T-cell (primary cell): Measurements from ENCODE around the gene SMIM43. TPM values are rescaled to one million over a fixed set of nuclear protein-coding genes. Genes with fewer than 3 reads are reported as not detected.

Source experiments
- ATAC-seq, 4 experiments: fragments of 200-7000 bp in 3 of 4; fragments of 150-1000 bp in 1 of 4; cut with Tn5 transposase; replicated peaks in 1 of 4; 1 replicate in 3 of 4; 2 replicates in 1 of 4; pipeline ENCODE4 v1.10.0; 2021; ENCODE audit warnings: moderate library complexity in 3 of 4, mild to moderate bottlenecking in 2 of 4, moderate number of reproducible peaks in 1 of 4
- CTCF ChIA-PET, 2 donors: fragments of 300-600 bp; sonication (Branson Sonifier 250); formaldehyde crosslinking; loops; one replicate each; lab custom pipeline; 2022; ENCODE audit warnings: antibody characterized with exemption in 2 of 2; lab: Charles Lee
- POLR2A ChIA-PET, 2 donors: fragments of 300-600 bp; sonication (Branson Sonifier 250); formaldehyde crosslinking; loops; one replicate each; lab custom pipeline; 2022; ENCODE audit warnings: antibody characterized with exemption in 2 of 2; lab: Charles Lee
- DNase-seq, 35 experiments: peaks; one replicate each; pipeline versions ENCODE4 v3.0.0 to v3.0.0-alpha.2; 2013 to 2023
- H3K27ac ChIP-seq: one replicate; pipeline ENCODE4 v1.5.1; 2013; ENCODE audit warnings: low read length
- H3K27me3 ChIP-seq, 2 experiments: replicated peaks in 1 of 2; 1 replicate in 1 of 2; 2 replicates in 1 of 2; pipeline versions ENCODE4 v1.6.1 to v1.7.0; 2013; ENCODE audit warnings: low read length in 1 of 2, mixed read lengths in 1 of 2; ENCODE audit not compliant: control insufficient read depth in 2 of 2, insufficient read depth in 2 of 2; ENCODE audit errors: extremely low read depth in 1 of 2
- H3K36me3 ChIP-seq, 2 donors: 1 replicate in 1 of 2; 2 replicates in 1 of 2; pipeline versions ENCODE4 v1.6.1 to v1.7.0; 2013; ENCODE audit warnings: low read length in 1 of 2; ENCODE audit not compliant: control insufficient read depth in 2 of 2, insufficient read depth in 1 of 2; ENCODE audit errors: extremely low read depth in 1 of 2
- H3K4me1 ChIP-seq, 2 experiments: 1 replicate in 1 of 2; 2 replicates in 1 of 2; pipeline versions ENCODE4 v1.6.1 to v1.7.0; 2013; ENCODE audit warnings: low read length in 2 of 2, mixed read lengths in 1 of 2; ENCODE audit not compliant: insufficient read depth in 2 of 2, control insufficient read depth in 1 of 2; ENCODE audit errors: extremely low read depth in 1 of 2
- H3K4me3 ChIP-seq, 2 donors: 1 replicate in 1 of 2; 2 replicates in 1 of 2; pipeline versions ENCODE4 v1.5.1 to v1.7.0; 2013; ENCODE audit warnings: mild to moderate bottlenecking in 2 of 2, low read length in 1 of 2, moderate library complexity in 1 of 2; ENCODE audit not compliant: control insufficient read depth in 1 of 2; ENCODE audit errors: extremely low read depth in 1 of 2
- H3K9me3 ChIP-seq: 2 replicates; pipeline ENCODE4 v1.7.0; 2013
- H3K27ac Mint-ChIP-seq, 2 donors: one replicate each; pipeline ENCODE4 v1.8.0; 2020 to 2021; ENCODE audit warnings: mild to moderate bottlenecking in 2 of 2, mixed read lengths in 2 of 2
- H3K27me3 Mint-ChIP-seq, 2 donors: one replicate each; pipeline ENCODE4 v1.8.0; 2021 to 2022; ENCODE audit warnings: mixed read lengths in 2 of 2
- H3K36me3 Mint-ChIP-seq: one replicate; pipeline ENCODE4 v1.8.0; 2021; ENCODE audit warnings: mixed read lengths
- H3K4me1 Mint-ChIP-seq, 3 donors: one replicate each; pipeline ENCODE4 v1.8.0; 2020 to 2022; ENCODE audit warnings: mixed read lengths in 3 of 3, mild to moderate bottlenecking in 1 of 3
- H3K4me3 Mint-ChIP-seq, 3 donors: one replicate each; pipeline ENCODE4 v1.8.0; 2020 to 2022; ENCODE audit warnings: mild to moderate bottlenecking in 3 of 3, mixed read lengths in 3 of 3, moderate library complexity in 3 of 3
- H3K9me3 Mint-ChIP-seq, 3 donors: one replicate each; pipeline ENCODE4 v1.8.0; 2020 to 2022; ENCODE audit warnings: mixed read lengths in 3 of 3
- WGBS: methylation state at CpG from one replicate; pipeline ENCODE4 v1.1.5; 2013; ENCODE audit warnings: missing lambda C conversion rate; ENCODE audit not compliant: insufficient coverage; 5-methylcytosine and 5-hydroxymethylcytosine counted together
- total RNA-seq, 35 experiments: library from RNA in 6 of 35; stranded (reverse) in 6 of 35; fragments of 120-200 nt in 1 of 35; gene quantifications; one replicate each; pipeline versions ENCODE4 v1.2.1 to v1.2.4 and lab custom pipeline; 2013 to 2026

SMIM43 gene
- total RNA-seq, 5 donors from 2014 or later (not counting 1 experiment from before 2014, with no cell fraction given) = 0.43 TPM; not detected in 4

DNA sequence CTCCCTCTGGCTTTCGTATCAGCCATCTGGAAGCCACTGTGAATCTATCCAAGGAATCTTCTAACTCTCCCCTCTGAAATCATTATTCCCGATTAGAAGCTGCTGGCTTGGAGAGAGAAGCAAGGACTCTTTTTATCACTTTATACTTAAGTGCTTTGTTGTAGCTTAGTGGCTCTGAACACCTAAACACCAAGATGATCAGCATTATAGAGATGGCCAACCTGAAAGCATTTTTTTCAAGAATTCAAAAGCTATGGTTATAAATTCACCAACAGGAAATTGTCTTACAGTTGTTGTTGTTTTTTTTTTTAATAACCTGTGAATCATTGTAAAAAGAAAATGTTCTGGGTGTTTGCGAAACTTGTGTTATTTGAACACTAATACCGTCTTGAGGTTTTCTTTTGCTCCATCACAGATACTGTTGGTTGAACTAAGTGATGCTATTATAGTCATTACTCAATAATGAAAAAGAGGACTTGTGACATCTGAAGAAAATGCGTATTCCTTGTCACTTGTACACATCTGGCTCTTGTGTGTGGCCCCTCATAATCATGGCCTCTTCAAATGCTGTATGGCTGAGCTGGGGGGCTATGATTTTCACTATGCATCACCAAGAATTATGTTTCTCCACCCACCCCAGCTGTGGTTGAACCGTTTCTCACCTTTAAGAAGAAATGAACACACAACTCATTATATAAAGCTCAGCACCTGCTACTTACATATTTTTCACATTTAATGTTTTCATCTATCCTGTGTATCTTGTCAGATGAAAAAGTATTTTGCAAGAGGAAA lies 11.8 kb upstream of the SMIM43 start:
- ChIA-PET CTCF (interaction anchor here (0.6 to 1.2 kb wide), 2 partner anchors 9 to 660 kb away, joined by 3 read pairs; no protein-coding TSS in a partner anchor), POLR2A (interaction anchor here in 1 of 2 donors (0.6 kb wide), 1 partner anchor 681 kb away, joined by 3 read pairs; no protein-coding TSS in a partner anchor)
- H3K27me3 ChIP-seq = peaks cover 0 to 6% of the 10 kb centered on the region in 2 experiments
- DNase-seq = no peak
- no peaks in the 10 kb centered on the region for H3K4me1 Mint-ChIP-seq
- no peak overlapping the region for H3K4me3 Mint-ChIP-seq
- no peaks in the 10 kb centered on the region for H3K4me1 ChIP-seq
- no peaks in the 10 kb centered on the region for H3K36me3 Mint-ChIP-seq
- WGBS = 100% methylated on average over 1 of the region's 6 CpGs
- no peak for ATAC-seq
- H3K36me3 ChIP-seq = no peaks in the 10 kb centered on the region
- no peaks in the 10 kb centered on the region for H3K9me3 ChIP-seq
- no peaks in the 10 kb centered on the region for H3K9me3 Mint-ChIP-seq
- peaks cover 18 to 20% of the 10 kb centered on the region in 2 donors for H3K27me3 Mint-ChIP-seq
- H3K27ac Mint-ChIP-seq = no peak overlapping the region
- no peak overlapping the region for H3K27ac ChIP-seq
- H3K4me3 ChIP-seq = no peak overlapping the region

DNA sequence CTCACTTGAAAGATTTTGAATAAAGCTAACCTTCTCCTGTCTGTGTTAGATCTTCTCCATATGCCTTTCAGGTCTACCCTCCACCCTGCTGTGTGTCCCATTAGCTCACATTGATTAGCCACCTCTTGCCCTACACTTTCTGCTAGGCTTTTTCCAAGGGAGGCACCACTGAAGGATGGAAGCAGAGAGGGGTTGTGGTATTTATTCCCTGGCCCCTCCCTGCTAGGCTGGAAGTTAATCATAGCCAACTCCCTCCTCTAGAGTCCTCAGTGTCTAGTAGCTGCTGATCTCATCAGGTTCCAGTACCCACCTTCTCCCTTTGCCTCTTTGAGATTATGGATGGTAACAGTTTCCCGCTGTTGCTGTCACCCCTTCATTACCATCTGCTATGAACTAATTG lies 8.9 kb upstream of the SMIM43 start:
- no peak overlapping the region for H3K4me3 Mint-ChIP-seq
- Histone ChIP-seq H3K4me1 (no peaks in the 10 kb centered on the region), H3K27ac (no peak overlapping the region), H3K4me3 (no peak overlapping the region), H3K27me3 (peaks cover 4 to 5% of the 10 kb centered on the region in 2 experiments), H3K9me3 (no peaks in the 10 kb centered on the region), H3K36me3 (no peaks in the 10 kb centered on the region)
- WGBS = no CpG with 5 or more reads among the region's 1 CpG
- no peaks in the 10 kb centered on the region for H3K9me3 Mint-ChIP-seq
- DNase-seq (no peak), ATAC-seq (no peak)
- no peaks in the 10 kb centered on the region for H3K4me1 Mint-ChIP-seq
- H3K36me3 Mint-ChIP-seq = no peaks in the 10 kb centered on the region
- POLR2A ChIA-PET = no interaction called here
- no peak overlapping the region for H3K27ac Mint-ChIP-seq
- H3K27me3 Mint-ChIP-seq = peaks cover 6 to 16% of the 10 kb centered on the region in 2 donors
- CTCF ChIA-PET = no interaction called here

DNA sequence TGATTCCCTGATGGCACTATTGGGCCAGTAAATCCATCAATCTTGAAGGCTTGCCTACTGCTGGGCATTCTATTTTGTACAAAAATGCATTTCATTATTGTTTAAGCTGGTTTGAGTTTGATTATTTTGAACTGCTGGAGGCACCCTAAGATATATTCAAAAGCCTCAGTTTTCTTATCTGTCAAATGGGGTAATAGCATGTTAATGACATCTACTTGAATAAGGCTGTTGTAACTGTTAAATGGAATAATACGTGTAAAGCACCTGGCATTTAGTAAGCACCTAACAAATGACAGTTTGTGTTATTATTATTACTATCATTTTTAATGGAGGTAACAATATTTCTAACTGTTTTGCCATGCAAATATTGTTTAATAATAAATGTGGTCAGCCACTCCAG lies 6.9 kb upstream of the SMIM43 start:
- Mint-ChIP-seq H3K27ac (no peak overlapping the region), H3K36me3 (no peaks in the 10 kb centered on the region), H3K27me3 (peaks cover 6 to 29% of the 10 kb centered on the region in 2 donors), H3K4me1 (no peaks in the 10 kb centered on the region), H3K9me3 (no peaks in the 10 kb centered on the region), H3K4me3 (no peak overlapping the region)
- no peak overlapping the region for H3K27ac ChIP-seq
- ATAC-seq = no peak
- H3K4me3 ChIP-seq = no peak overlapping the region
- peaks cover 4 to 7% of the 10 kb centered on the region in 2 experiments for H3K27me3 ChIP-seq
- WGBS = no CpG with 5 or more reads among the region's 1 CpG
- no peaks in the 10 kb centered on the region for H3K36me3 ChIP-seq
- ChIA-PET CTCF (interaction anchor here in 1 of 2 donors (0.6 kb wide), 1 partner anchor 1911 kb away, joined by 3 read pairs; no protein-coding TSS in a partner anchor), POLR2A (no interaction called here)
- H3K9me3 ChIP-seq = no peaks in the 10 kb centered on the region
- H3K4me1 ChIP-seq = no peaks in the 10 kb centered on the region
- DNase-seq = no peak

DNA sequence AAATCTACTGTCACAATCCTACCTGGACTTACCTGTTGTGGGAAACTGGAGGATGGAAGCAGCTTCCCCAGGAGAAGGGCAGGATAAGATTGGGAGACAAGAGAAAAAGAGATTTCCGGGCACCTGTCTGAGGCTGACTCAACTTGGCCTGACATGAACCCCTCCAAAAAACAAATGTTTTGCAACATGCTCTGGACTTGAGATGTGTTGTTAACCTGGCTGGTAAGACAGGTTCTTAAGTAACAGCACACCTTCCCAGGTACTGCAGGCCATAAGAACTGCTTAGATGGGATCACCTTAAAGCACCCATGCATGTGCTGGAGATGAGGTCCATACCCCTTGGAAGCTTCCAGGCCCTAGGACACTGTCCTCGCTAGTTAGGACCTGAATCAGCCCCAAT lies 4.4 kb upstream of the SMIM43 start:
- H3K4me3 Mint-ChIP-seq = no peak overlapping the region
- no peak overlapping the region for H3K4me3 ChIP-seq
- no peaks in the 10 kb centered on the region for H3K9me3 Mint-ChIP-seq
- no peaks in the 10 kb centered on the region for H3K36me3 Mint-ChIP-seq
- no peaks in the 10 kb centered on the region for H3K36me3 ChIP-seq
- no peaks in the 10 kb centered on the region for H3K9me3 ChIP-seq
- H3K27me3 Mint-ChIP-seq = peaks cover 24 to 35% of the 10 kb centered on the region in 2 donors
- H3K27ac ChIP-seq = no peak overlapping the region
- no peak overlapping the region for H3K27ac Mint-ChIP-seq
- H3K4me1 Mint-ChIP-seq = peaks cover 5 to 7% (median 6%) of the 10 kb centered on the region in 3 donors
- 100% methylated on average over 1 of the region's 2 CpGs for WGBS
- no peak for ATAC-seq
- ChIA-PET POLR2A (no interaction called here), CTCF (interaction anchor here in 1 of 2 donors (0.6 kb wide), 1 partner anchor 10 kb away, joined by 6 read pairs; no protein-coding TSS in a partner anchor)
- peaks cover 8 to 23% of the 10 kb centered on the region in 2 experiments for H3K27me3 ChIP-seq
- H3K4me1 ChIP-seq = peaks cover 0 to 10% of the 10 kb centered on the region in 2 experiments
- DNase-seq = no peak

DNA sequence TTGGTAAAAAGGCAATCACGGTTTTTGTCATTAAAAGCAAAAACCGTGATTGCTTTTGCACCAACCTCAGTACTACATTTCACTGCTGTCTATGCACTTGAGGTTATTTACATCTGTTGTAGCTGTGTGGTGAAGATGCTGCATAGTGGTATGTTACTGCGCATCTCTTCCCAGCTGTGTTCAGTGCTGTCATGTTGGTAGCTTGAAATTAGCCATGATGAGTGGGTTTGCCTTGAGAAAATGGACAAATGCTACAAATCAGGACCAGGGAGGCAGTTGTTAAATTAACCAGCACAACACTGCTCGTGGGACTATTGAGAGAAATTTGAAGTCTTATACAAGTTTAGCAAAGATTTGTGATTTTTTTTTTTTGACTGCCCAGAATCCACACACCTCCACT lies 2.2 kb upstream of the SMIM43 start:
- Histone ChIP-seq H3K36me3 (no peaks in the 10 kb centered on the region), H3K27ac (no peak overlapping the region), H3K27me3 (peaks cover 12 to 31% of the 10 kb centered on the region in 2 experiments), H3K4me1 (peaks cover 0 to 12% of the 10 kb centered on the region in 2 experiments), H3K9me3 (no peaks in the 10 kb centered on the region), H3K4me3 (no peak overlapping the region)
- Mint-ChIP-seq H3K4me1 (peaks cover 9 to 11% (median 11%) of the 10 kb centered on the region in 3 donors), H3K4me3 (no peak overlapping the region), H3K9me3 (no peaks in the 10 kb centered on the region), H3K27ac (no peak overlapping the region), H3K36me3 (no peaks in the 10 kb centered on the region), H3K27me3 (peaks cover 43 to 48% of the 10 kb centered on the region in 2 donors)
- DNase-seq = no peak
- ATAC-seq = no peak
- POLR2A ChIA-PET = no interaction called here
- 89% methylated on average over 1 of the region's 4 CpGs for WGBS
- CTCF ChIA-PET = interaction anchor here in 1 of 2 donors (0.7 kb wide), 1 partner anchor 10 kb away, joined by 3 read pairs; no protein-coding TSS in a partner anchor

DNA sequence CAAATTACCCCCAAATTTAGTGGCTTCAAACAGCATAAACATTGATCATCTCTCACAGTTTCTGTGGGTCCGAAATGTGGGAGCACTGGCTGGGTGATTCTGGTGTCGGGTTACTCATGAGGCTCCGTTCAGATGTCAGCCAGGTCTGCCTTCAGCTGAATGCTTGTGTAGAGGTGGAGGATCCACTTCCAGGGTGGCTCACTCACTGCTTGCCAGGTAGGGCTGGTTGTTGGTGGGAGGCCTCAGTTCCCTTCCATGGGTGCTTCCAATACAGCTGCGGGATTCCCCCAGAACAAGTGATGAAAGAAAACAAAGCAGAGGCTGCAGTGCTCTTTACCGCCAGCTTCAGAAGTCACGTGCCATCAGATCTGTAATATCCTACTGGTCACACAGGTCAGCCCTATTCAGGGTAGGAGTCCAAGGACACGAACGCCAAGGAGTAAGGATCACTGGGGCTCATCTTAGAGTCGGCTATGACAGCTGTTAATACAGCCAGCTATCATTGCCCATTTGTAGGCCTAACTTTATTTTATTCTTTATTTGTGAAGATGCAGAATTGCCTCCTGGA lies 1.1 kb upstream of the SMIM43 start:
- Mint-ChIP-seq H3K4me3 (no peak overlapping the region), H3K4me1 (peaks cover 9 to 11% (median 11%) of the 10 kb centered on the region in 3 donors), H3K9me3 (no peaks in the 10 kb centered on the region), H3K27ac (no peak overlapping the region), H3K36me3 (no peaks in the 10 kb centered on the region), H3K27me3 (peaks cover 49 to 50% of the 10 kb centered on the region in 2 donors)
- Histone ChIP-seq H3K27me3 (peaks cover 12 to 27% of the 10 kb centered on the region in 2 experiments), H3K9me3 (no peaks in the 10 kb centered on the region), H3K4me1 (peaks cover 0 to 12% of the 10 kb centered on the region in 2 experiments), H3K36me3 (no peaks in the 10 kb centered on the region), H3K4me3 (no peak overlapping the region), H3K27ac (no peak overlapping the region)
- 90% methylated on average over 3 of the region's 9 CpGs for WGBS
- DNase-seq = no peak
- CTCF ChIA-PET = no interaction called here
- no peak for ATAC-seq
- POLR2A ChIA-PET = interaction anchor here in 1 of 2 donors (0.6 kb wide), 1 partner anchor 42 kb away, joined by 3 read pairs; no protein-coding TSS in a partner anchor
